Prostate gland (tissue), 2 donors: ENCODE results near the gene DDX23.

Source experiments
- POLR2A ChIP-seq: fragments of 450-650 bp; IDR thresholded peaks from one replicate; pipeline ENCODE4 v1.6.1; 2016; ENCODE audit warnings: antibody characterized with exemption, mild to moderate bottlenecking
- POLR2AphosphoS5 ChIP-seq: sonication (generic); formaldehyde crosslinking; IDR thresholded peaks from one replicate; pipeline ENCODE4 v1.6.1; 2017; ENCODE audit warnings: antibody characterized with exemption
- TF ChIP-seq, protein P1 (sequence below), 4 experiments: fragments of 200-600 bp in 2 of 4; fragments of 450-650 bp in 2 of 4; sonication (generic) in 2 of 4; IDR thresholded peaks; 1 replicate in 3 of 4; 2 replicates in 1 of 4; pipeline ENCODE4 v1.5.1; 2016 to 2019; ENCODE audit warnings: antibody characterized with exemption in 4 of 4, mild to moderate bottlenecking in 2 of 4, moderate library complexity in 2 of 4

DNA sequence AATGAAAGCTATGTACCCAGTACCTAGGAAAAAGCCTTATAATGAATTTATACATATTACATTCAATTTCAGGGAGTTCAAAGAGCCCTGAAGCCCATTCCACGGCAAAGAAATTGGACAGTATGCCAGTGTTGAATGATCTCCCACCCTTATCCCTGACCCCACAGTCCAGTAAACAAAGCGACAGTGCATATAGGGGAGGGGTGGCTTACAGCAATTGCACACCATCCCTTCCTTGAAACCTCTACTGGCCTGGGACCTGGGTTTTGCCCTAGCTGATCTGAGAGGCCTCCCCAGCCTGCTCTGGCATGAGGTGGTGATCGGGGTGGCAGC is 31.0 kb upstream of the DDX23 start:
- no peak for TF ChIP-seq POLR2AphosphoS5
- TF ChIP-seq, protein P1, sequence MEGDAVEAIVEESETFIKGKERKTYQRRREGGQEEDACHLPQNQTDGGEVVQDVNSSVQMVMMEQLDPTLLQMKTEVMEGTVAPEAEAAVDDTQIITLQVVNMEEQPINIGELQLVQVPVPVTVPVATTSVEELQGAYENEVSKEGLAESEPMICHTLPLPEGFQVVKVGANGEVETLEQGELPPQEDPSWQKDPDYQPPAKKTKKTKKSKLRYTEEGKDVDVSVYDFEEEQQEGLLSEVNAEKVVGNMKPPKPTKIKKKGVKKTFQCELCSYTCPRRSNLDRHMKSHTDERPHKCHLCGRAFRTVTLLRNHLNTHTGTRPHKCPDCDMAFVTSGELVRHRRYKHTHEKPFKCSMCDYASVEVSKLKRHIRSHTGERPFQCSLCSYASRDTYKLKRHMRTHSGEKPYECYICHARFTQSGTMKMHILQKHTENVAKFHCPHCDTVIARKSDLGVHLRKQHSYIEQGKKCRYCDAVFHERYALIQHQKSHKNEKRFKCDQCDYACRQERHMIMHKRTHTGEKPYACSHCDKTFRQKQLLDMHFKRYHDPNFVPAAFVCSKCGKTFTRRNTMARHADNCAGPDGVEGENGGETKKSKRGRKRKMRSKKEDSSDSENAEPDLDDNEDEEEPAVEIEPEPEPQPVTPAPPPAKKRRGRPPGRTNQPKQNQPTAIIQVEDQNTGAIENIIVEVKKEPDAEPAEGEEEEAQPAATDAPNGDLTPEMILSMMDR (IDR thresholded peaks at IDR 0.05), result no peak
- no peak for TF ChIP-seq POLR2A
